Activated CD8-positive, alpha-beta memory T cell treated with anti-CD3 and anti-CD28 coated beads, Interleukin-2, amount 10 ng/mL, durations not matched to agents 7 days and 5 days (primary cell): Measurements from ENCODE around the gene DNER. TPM values are rescaled to one million over a fixed set of nuclear protein-coding genes. Genes with fewer than 3 reads are reported as not detected.
"Not testable (repeated sequence)": the region's sequence is repeated elsewhere in the genome, so short reads cannot be mapped to it uniquely, and the experiment has no call there.

Source experiments
- ATAC-seq: fragments of 150-1000 bp; cut with Tn5 transposase; one replicate; pipeline ENCODE4 v1.10.0; 2021; ENCODE audit warnings: moderate library complexity
- CTCF ChIA-PET: fragments of 350-600 bp; sonication (Branson Sonifier 250); formaldehyde crosslinking; loops from one replicate; lab custom pipeline; 2021; ENCODE audit warnings: antibody characterized with exemption; lab: Charles Lee
- DNase-seq: peaks from one replicate; pipeline ENCODE4 v3.0.0-alpha.2; 2020
- H3K27ac Mint-ChIP-seq: one replicate; pipeline ENCODE4 v1.8.0; 2021; ENCODE audit warnings: mild to moderate bottlenecking, mixed read lengths
- H3K27me3 Mint-ChIP-seq: one replicate; pipeline ENCODE4 v1.8.0; 2021; ENCODE audit warnings: mixed read lengths
- H3K36me3 Mint-ChIP-seq: one replicate; pipeline ENCODE4 v1.8.0; 2021; ENCODE audit warnings: mild to moderate bottlenecking, mixed read lengths
- H3K4me1 Mint-ChIP-seq: one replicate; pipeline ENCODE4 v1.8.0; 2021; ENCODE audit warnings: mixed read lengths
- H3K4me3 Mint-ChIP-seq: one replicate; pipeline ENCODE4 v1.8.0; 2021; ENCODE audit warnings: mild to moderate bottlenecking, moderate library complexity, mixed read lengths
- H3K9me3 Mint-ChIP-seq: one replicate; pipeline ENCODE4 v1.8.0; 2022; ENCODE audit warnings: low read depth, mixed read lengths
- total RNA-seq, 2 experiments: library from RNA; stranded (reverse); gene quantifications; one replicate each; pipeline ENCODE4 v1.2.3, GENCODE V29; 2021

Gene DNER
- total RNA-seq, 2 experiments from 2014 or later = not detected

DNA sequence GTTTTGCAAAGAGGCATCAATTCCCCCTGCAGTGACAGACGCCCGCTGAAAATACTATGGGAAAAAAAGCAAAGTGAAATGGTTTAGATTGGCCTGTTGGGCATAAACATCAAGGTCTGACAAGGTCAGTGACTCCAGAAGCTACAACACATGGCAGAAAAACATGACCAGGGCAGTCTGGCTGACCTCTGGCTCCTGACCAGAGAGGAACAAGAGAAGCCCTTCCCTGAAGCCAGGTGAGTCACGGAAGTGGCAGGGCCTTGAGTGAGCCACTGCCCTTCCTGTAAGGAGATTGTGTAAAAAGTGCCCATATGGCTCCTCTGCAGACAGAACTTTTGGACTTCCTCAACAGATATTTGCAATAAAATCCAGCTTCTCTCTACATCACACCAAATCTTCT is 72.0 kb downstream of the DNER start:
- Mint-ChIP-seq H3K27me3 (peaks cover 2% of the 10 kb centered on the region), H3K4me1 (no peaks in the 10 kb centered on the region), H3K36me3 (no peaks in the 10 kb centered on the region), H3K27ac (no peak overlapping the region), H3K9me3 (no peaks in the 10 kb centered on the region), H3K4me3 (no peak overlapping the region)
- DNase-seq = no peak
- ATAC-seq = no peak
- CTCF ChIA-PET = no interaction called here

- ATAC-seq = no peak
- H3K36me3 Mint-ChIP-seq = no peaks in the 10 kb centered on the region
- no peak for DNase-seq
- no peak overlapping the region for H3K27ac Mint-ChIP-seq
- no peaks in the 10 kb centered on the region for H3K4me1 Mint-ChIP-seq
- H3K4me3 Mint-ChIP-seq = no peak overlapping the region
- CTCF ChIA-PET = no interaction called here
- H3K27me3 Mint-ChIP-seq = peaks cover 8% of the 10 kb centered on the region
- no peaks in the 10 kb centered on the region for H3K9me3 Mint-ChIP-seq
Observed at GRCh38 chr2:229641676-229642075, 72.7 kb downstream of the DNER start.

DNA sequence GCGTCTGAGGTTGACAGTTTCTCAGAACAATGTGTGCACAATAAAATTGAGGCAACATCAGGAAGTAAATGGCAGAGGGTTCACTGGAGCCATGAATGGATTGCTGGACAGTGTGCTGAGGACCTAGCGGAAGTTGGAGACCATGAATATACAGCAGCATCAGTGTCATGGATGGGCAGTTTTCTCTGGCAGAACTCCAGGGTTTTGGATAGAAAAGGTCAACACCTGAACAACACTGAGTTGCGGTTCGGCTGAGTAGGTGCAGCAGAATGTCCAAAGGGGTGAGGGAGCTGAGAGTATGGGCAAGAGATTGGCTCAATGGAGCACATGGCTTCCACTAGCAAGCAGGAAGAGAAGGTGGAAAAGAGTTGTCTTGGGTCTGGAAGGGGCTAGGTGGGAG is 73.7 kb downstream of the DNER start:
- CTCF ChIA-PET = no interaction called here
- H3K27ac Mint-ChIP-seq = no peak overlapping the region
- H3K4me3 Mint-ChIP-seq = no peak overlapping the region
- DNase-seq (no peak), ATAC-seq (no peak)
- H3K9me3 Mint-ChIP-seq = no peaks in the 10 kb centered on the region
- H3K27me3 Mint-ChIP-seq = peaks cover 12% of the 10 kb centered on the region
- no peaks in the 10 kb centered on the region for H3K4me1 Mint-ChIP-seq
- no peaks in the 10 kb centered on the region for H3K36me3 Mint-ChIP-seq

DNA sequence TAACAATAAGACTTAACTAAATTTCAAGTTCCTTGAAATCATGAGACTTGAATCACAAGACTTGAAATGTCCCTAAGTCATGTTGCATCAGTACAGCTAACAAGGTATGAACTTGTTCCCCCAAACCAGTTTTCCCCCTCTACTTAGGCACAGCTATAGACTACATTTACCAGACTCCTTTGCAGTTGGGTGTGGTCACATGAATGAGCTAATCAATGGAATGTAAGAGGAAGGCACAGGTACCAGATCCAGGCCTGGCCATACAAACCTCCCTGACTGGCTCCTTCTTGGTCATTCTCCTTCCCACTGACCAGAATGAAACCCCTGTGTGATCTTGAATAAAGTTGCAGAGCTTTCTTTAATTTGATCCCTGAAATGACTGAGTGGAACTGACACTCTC is 77.8 kb downstream of the DNER start:
- H3K36me3 Mint-ChIP-seq = no peaks in the 10 kb centered on the region
- CTCF ChIA-PET = no interaction called here

DNA sequence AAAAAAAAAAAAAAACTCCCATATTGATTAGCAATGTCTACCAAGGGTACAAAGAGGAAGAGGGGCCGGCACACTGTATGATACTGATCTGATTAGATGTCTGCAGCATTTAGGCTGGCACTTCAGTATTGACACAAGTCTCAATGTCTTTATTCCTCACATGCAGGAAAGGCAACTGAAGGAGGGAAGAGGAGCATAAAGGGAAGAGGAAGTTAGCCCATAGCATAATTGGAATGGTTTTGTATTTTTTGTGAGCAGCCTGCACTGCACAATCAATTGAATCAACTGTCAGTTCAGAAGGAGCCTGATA is 79.0 kb downstream of the DNER start:
- ATAC-seq (no peak), DNase-seq (no peak)
- H3K27me3 Mint-ChIP-seq = peaks cover 22% of the 10 kb centered on the region
- H3K4me1 Mint-ChIP-seq = no peaks in the 10 kb centered on the region
- H3K4me3 Mint-ChIP-seq = no peak overlapping the region
- CTCF ChIA-PET = no interaction called here
- H3K9me3 Mint-ChIP-seq = no peaks in the 10 kb centered on the region
- no peak overlapping the region for H3K27ac Mint-ChIP-seq
- H3K36me3 Mint-ChIP-seq = no peaks in the 10 kb centered on the region

More for the DNA sequence above, 77.8 kb downstream of the DNER start:
- no peaks in the 10 kb centered on the region for H3K9me3 Mint-ChIP-seq
- DNase-seq (no peak), ATAC-seq (no peak)
- peaks cover 22% of the 10 kb centered on the region for H3K27me3 Mint-ChIP-seq
- H3K4me3 Mint-ChIP-seq = no peak overlapping the region
- H3K4me1 Mint-ChIP-seq = no peaks in the 10 kb centered on the region
- no peak overlapping the region for H3K27ac Mint-ChIP-seq

DNA sequence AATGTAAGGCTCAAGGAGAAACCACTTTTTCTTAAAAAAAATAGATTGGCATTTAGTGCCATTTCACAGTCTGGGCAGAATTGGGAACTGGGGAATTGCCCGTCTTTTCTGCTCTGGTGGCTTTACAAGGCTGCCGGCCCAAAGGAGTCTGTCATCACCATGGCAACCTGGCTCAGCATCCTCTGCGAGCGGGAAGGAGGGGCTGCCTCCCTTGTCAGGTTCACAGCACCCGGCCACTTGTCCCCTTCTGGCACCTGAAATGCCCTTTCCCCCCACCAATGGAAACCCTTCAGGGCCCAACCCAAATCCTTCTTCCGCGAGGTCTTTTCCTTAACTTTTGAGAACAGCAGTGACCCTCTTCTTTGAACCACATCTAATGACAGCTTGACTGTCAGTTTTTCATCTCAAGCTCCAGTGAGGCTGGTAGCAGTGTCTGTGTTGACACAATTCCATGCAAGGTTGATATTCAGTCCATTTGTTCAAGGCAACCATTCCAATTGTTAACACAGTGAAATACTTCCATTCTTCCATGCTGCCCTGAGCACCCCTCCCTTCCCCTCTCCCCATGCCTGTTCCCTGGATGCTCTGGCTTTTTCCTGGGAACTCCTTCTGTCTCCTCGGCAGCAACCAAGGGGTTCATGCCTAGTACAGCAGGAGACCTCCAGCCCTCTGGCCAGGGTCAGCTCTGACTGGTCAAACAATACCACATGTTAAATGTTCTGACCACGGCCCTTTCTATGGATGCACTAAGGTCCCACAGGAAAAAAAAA is 79.6 kb downstream of the DNER start:
- Mint-ChIP-seq H3K4me3 (no peak overlapping the region), H3K27me3 (peaks cover 22% of the 10 kb centered on the region), H3K4me1 (no peaks in the 10 kb centered on the region), H3K9me3 (no peaks in the 10 kb centered on the region), H3K36me3 (no peaks in the 10 kb centered on the region), H3K27ac (no peak overlapping the region)
- DNase-seq (no peak), ATAC-seq (no peak)
- CTCF ChIA-PET = no interaction called here

- Mint-ChIP-seq H3K9me3 (no peaks in the 10 kb centered on the region), H3K36me3 (no peaks in the 10 kb centered on the region), H3K27ac (no peak overlapping the region), H3K27me3 (peaks cover 22% of the 10 kb centered on the region), H3K4me3 (no peak overlapping the region), H3K4me1 (no peaks in the 10 kb centered on the region)
- DNase-seq (no peak), ATAC-seq (no peak)
- CTCF ChIA-PET = no interaction called here
Observed at GRCh38 chr2:229633556-229633955, 80.8 kb downstream of the DNER start.

DNA sequence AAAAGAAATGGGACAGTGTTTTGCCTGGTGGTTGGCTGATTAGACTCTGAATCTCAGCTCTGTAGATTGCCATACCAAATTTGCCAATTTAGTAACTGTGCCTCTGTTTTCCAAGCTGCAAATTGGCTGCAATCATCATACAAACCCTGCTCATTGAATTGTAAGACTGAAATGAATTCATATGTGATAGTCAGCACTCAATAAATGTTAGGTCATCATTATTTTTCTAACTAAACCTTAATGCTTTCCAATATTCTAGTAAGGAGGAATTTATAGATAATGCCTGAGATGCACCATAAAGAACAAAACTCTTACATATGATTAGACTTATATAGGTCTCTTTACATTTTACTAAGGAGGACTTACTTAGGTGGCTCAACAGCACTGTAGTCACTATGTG is 85.3 kb downstream of the DNER start:
- H3K4me3 Mint-ChIP-seq = no peak overlapping the region
- DNase-seq = no peak
- no peak overlapping the region for H3K27ac Mint-ChIP-seq
- H3K36me3 Mint-ChIP-seq = no peaks in the 10 kb centered on the region
- no peak for ATAC-seq
- peaks cover 8% of the 10 kb centered on the region for H3K27me3 Mint-ChIP-seq
- H3K4me1 Mint-ChIP-seq = no peaks in the 10 kb centered on the region
- CTCF ChIA-PET = no interaction called here
- H3K9me3 Mint-ChIP-seq = no peaks in the 10 kb centered on the region

DNA sequence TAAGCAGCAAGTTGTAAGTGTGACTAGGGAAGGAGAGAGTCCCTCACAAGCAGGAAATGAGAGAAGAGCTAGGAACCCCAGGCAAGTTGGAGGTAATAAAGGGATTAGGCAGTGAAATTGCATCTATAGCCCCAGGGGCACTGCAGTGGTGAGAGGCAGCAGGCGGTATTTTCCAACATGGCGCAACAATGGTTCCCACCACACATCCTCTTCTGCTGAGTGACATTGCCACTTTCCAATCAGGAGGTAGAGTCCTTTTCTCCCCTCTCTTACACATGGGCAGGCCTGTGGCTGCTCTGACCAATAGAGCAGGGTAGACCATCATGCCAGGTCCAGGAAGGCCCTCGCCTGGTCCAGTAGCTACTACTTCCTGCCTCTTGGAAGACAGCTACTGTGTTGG is 86.6 kb downstream of the DNER start:
- CTCF ChIA-PET = no interaction called here
- H3K9me3 Mint-ChIP-seq = no peaks in the 10 kb centered on the region
- ATAC-seq = no peak

GRCh38 chr2:229622495-229623355 is 91.6 kb downstream of the DNER start:
- no peaks in the 10 kb centered on the region for H3K36me3 Mint-ChIP-seq
- H3K9me3 Mint-ChIP-seq = no peaks in the 10 kb centered on the region
- no peak overlapping the region for H3K4me3 Mint-ChIP-seq
- DNase-seq (no peak), ATAC-seq (no peak)
- H3K27me3 Mint-ChIP-seq = peaks cover 3% of the 10 kb centered on the region
- CTCF ChIA-PET = no interaction called here
- no peaks in the 10 kb centered on the region for H3K4me1 Mint-ChIP-seq
- no peak overlapping the region for H3K27ac Mint-ChIP-seq

More for the DNA sequence above, 86.6 kb downstream of the DNER start:
- DNase-seq = no peak
- no peak overlapping the region for H3K27ac Mint-ChIP-seq
- H3K4me3 Mint-ChIP-seq = no peak overlapping the region
- H3K27me3 Mint-ChIP-seq = peaks cover 8% of the 10 kb centered on the region
- no peaks in the 10 kb centered on the region for H3K4me1 Mint-ChIP-seq
- H3K36me3 Mint-ChIP-seq = no peaks in the 10 kb centered on the region

DNA sequence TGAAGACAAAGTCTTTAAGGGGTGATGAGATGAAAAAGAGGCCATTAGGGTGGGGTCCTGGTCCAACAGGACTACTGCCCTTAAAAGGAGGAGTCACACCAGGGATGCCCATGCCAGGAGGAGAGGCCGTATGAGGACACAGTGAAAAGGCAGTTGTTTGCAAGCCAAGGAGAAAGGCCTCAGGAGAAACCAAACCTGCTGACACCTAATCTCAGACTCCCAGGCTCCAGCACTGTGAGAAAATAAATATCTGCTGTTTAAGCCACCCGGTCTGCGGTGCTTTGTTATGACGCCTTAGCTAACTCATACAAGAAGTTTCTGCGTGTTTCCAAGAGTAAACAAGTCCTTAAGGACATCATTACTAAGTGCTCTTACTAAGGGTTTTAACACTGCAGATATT is 93.6 kb downstream of the DNER start:
- H3K27ac Mint-ChIP-seq = no peak overlapping the region
- CTCF ChIA-PET = no interaction called here
- no peaks in the 10 kb centered on the region for H3K36me3 Mint-ChIP-seq
- H3K4me3 Mint-ChIP-seq = no peak overlapping the region
- DNase-seq = no peak
- no peak for ATAC-seq
- H3K9me3 Mint-ChIP-seq = no peaks in the 10 kb centered on the region
- H3K4me1 Mint-ChIP-seq = no peaks in the 10 kb centered on the region
- H3K27me3 Mint-ChIP-seq = peaks cover 3% of the 10 kb centered on the region

GRCh38 chr2:229620289-229620688 is 94.1 kb downstream of the DNER start:
- DNase-seq (no peak), ATAC-seq (no peak)
- H3K27me3 Mint-ChIP-seq = peaks cover 3% of the 10 kb centered on the region
- no peak overlapping the region for H3K4me3 Mint-ChIP-seq
- no peaks in the 10 kb centered on the region for H3K36me3 Mint-ChIP-seq
- CTCF ChIA-PET = no interaction called here
- no peaks in the 10 kb centered on the region for H3K9me3 Mint-ChIP-seq
- no peaks in the 10 kb centered on the region for H3K4me1 Mint-ChIP-seq
- H3K27ac Mint-ChIP-seq = no peak overlapping the region

GRCh38 chr2:229616433-229616832 is 97.9 kb downstream of the DNER start:
- H3K4me3 Mint-ChIP-seq = no peak overlapping the region

GRCh38 chr2:229614021-229614420 is 100.3 kb downstream of the DNER start:
- DNase-seq, H3K27me3 Mint-ChIP-seq, ATAC-seq, H3K4me3 Mint-ChIP-seq, H3K36me3 Mint-ChIP-seq, H3K9me3 Mint-ChIP-seq, H3K27ac Mint-ChIP-seq, H3K4me1 Mint-ChIP-seq, CTCF ChIA-PET: not testable (repeated sequence)

More at GRCh38 chr2:229616433-229616832, 97.9 kb downstream of the DNER start:
- H3K9me3 Mint-ChIP-seq = no peaks in the 10 kb centered on the region
- ATAC-seq (no peak), DNase-seq (no peak)
- peaks cover 4% of the 10 kb centered on the region for H3K27me3 Mint-ChIP-seq
- H3K36me3 Mint-ChIP-seq = no peaks in the 10 kb centered on the region
- no peaks in the 10 kb centered on the region for H3K4me1 Mint-ChIP-seq
- CTCF ChIA-PET = no interaction called here
- H3K27ac Mint-ChIP-seq = no peak overlapping the region
